ENCODE measurements around the gene DTNBP1. TPM values are rescaled to one million over a fixed set of nuclear protein-coding genes. Genes with fewer than 3 reads are reported as not detected.
A peak's percentile ranks its signal among the peaks of the same experiment; 100 is the strongest.

DTNBP1 gene
- total and polyA plus RNA-seq, 2 donors (not counting 3 experiments of a cell fraction or from before 2014, with no cell fraction given) = 24.3 to 28.9 TPM

GRCh38 chr6:15551262-15551661 is 111.6 kb downstream of the DTNBP1 start:
- Histone ChIP-seq H3K9ac (replicated peaks; ENCODE audit: extremely low read depth, insufficient read depth, low read length) (no peak overlapping the region), H3K9me3 (replicated peaks; ENCODE audit: control insufficient read depth, insufficient read depth, low read length) (no peaks in the 10 kb centered on the region), H3K27me3 (ENCODE audit: control insufficient read depth in 2 of 2, insufficient read depth in 2 of 2, low read length in 2 of 2) (no peaks in the 10 kb centered on the region), H3K9me1 (replicated peaks; ENCODE audit: control insufficient read depth, extremely low read depth, insufficient read depth, low read length) (no peaks in the 10 kb centered on the region), H3K79me2 (ENCODE audit: control insufficient read depth, insufficient read depth, low read length) (no peaks in the 10 kb centered on the region), H3K4me2 (ENCODE audit: insufficient read depth, low read length) (no peak overlapping the region), H3K36me3 (ENCODE audit: control insufficient read depth in 2 of 2, extremely low read depth in 1 of 2, insufficient read depth in 2 of 2, low read length in 2 of 2) (no peaks in the 10 kb centered on the region), H4K20me1 (replicated peaks; ENCODE audit: control insufficient read depth, extremely low read depth, insufficient read depth, low read length) (no peaks in the 10 kb centered on the region), H2AFZ (ENCODE audit: low read depth, low read length) (no peak overlapping the region), H3K4me1 (ENCODE audit: control insufficient read depth, extremely low read depth, insufficient read depth, low read length) (peaks cover 42% of the 10 kb centered on the region), H3K27ac (ENCODE audit: insufficient read depth, low read depth, low read length) (peak overlapping the region; percentile 62), H3K4me3 (replicated peaks in 1 of 3; ENCODE audit: insufficient read depth in 1 of 3, low read depth in 1 of 3, low read length in 3 of 3) (no peak overlapping the region)
- POLR2A ChIA-PET = no interaction called here
- FAIRE-seq (no peak), DNase-seq (ENCODE audit: low read depth, low spot score) (peak; percentile 31)
- CTCF ChIA-PET = interaction anchor here (0.9 to 1.5 kb wide), 6 partner anchors 8 to 88 kb away, joined by 3 to 5 read pairs (median 4); no protein-coding TSS in a partner anchor
- dilution Hi-C loops (cut with MboI; ENCODE audit: extremely low pct_ligation_motif_present, low sequenced_read_pairs) = no loop called here
- TSS peak; percentile 71 for BruUV-seq (replicated peaks)
- intact Hi-C loops (cut with micrococcal nuclease) = loop anchor here (5.0 to 10.0 kb wide), 3 partner anchors 49 to 654 kb away; partner anchors contain the start of gene JARID2
- TF ChIP-seq GATA2 (IDR thresholded peaks at IDR 0.05; ENCODE audit: insufficient read depth, insufficient read length, low read depth, low read length) = no peak
- TF ChIP-seq JUN (IDR thresholded peaks at IDR 0.05; ENCODE audit: borderline replicate concordance, insufficient read depth, insufficient read length, low read depth) = no peak
- TF ChIP-seq POLR2AphosphoS5 (IDR thresholded peaks at IDR 0.05; ENCODE audit: insufficient read depth, low read depth, low read length) = no peak
- TF ChIP-seq FOS (IDR thresholded peaks at IDR 0.05; ENCODE audit: borderline replicate concordance, insufficient read depth, low read length) = no peak
- TF ChIP-seq MYC (IDR thresholded peaks at IDR 0.05; ENCODE audit: low read depth, low read length) = no peak
- TF ChIP-seq CTCF (IDR thresholded peaks at IDR 0.05; ENCODE audit: extremely low read depth in 1 of 2, insufficient read depth in 1 of 2, low read depth in 1 of 2, low read length in 2 of 2) = no peak
- TF ChIP-seq EZH2 (IDR thresholded peaks at IDR 0.05; ENCODE audit: borderline replicate concordance, low read depth, low read length, severe bottlenecking) = no peak
- TF ChIP-seq POLR2A (IDR thresholded peaks at IDR 0.05; ENCODE audit: low read depth, low read length) = no peak
- no peak for TF ChIP-seq MAX (IDR thresholded peaks at IDR 0.05; ENCODE audit: insufficient read depth, insufficient read length)
